Gastroesophageal sphincter (tissue), 4 donors: ENCODE data around the gene ARPC1B. TPM values are rescaled to one million over a fixed set of nuclear protein-coding genes. Genes with fewer than 3 reads are reported as not detected.

ENCODE experiments used
- ATAC-seq: fragments of 150-250 bp; one replicate; pipeline ENCODE4 v1.9.1; 2016; ENCODE audit warnings: mild to moderate bottlenecking, moderate library complexity
- H3K27ac ChIP-seq, 4 donors: fragments of 200-600 bp; sonication (generic) in 3 of 4; 1 replicate in 3 of 4; 2 replicates in 1 of 4; pipeline ENCODE4 v1.5.1; 2016 to 2019
- H3K27me3 ChIP-seq: fragments of 200-600 bp; sonication (generic); one replicate; pipeline ENCODE4 v1.5.1; 2019
- H3K36me3 ChIP-seq, 2 donors: fragments of 200-600 bp; sonication (generic); one replicate each; pipeline ENCODE4 v1.5.1; 2019; ENCODE audit warnings: control low read depth in 1 of 2
- H3K4me1 ChIP-seq, 3 donors: fragments of 200-600 bp; sonication (generic); 1 replicate in 2 of 3; 2 replicates in 1 of 3; pipeline ENCODE4 v1.5.1; 2016 to 2019; ENCODE audit warnings: control low read depth in 2 of 3
- H3K4me3 ChIP-seq, 2 donors: fragments of 200-600 bp; sonication (generic); one replicate each; pipeline ENCODE4 v1.5.1; 2019; ENCODE audit warnings: mild to moderate bottlenecking in 1 of 2, moderate library complexity in 1 of 2
- H3K9me3 ChIP-seq, 3 donors: fragments of 200-600 bp; sonication (generic); one replicate each; pipeline ENCODE4 v1.5.1; 2017 to 2019; ENCODE audit warnings: control low read depth in 2 of 3
- EP300 ChIP-seq: sonication (generic); formaldehyde crosslinking; IDR thresholded peaks from one replicate; pipeline ENCODE4 v1.6.1; 2017; ENCODE audit warnings: antibody characterized with exemption, mild to moderate bottlenecking
- POLR2A ChIP-seq, 2 donors: fragments of 450-650 bp; IDR thresholded peaks; one replicate each; pipeline ENCODE4 v1.6.1; 2017; ENCODE audit warnings: antibody characterized with exemption in 2 of 2, mild to moderate bottlenecking in 2 of 2, moderate library complexity in 1 of 2
- POLR2AphosphoS5 ChIP-seq: sonication (generic); formaldehyde crosslinking; IDR thresholded peaks from one replicate; pipeline ENCODE4 v1.6.1; 2017; ENCODE audit warnings: antibody characterized with exemption
- WGBS, 2 donors: methylation state at CpG; one replicate each; pipeline ENCODE4 v1.1.5; 2018; ENCODE audit warnings: low coverage in 1 of 2; 5-methylcytosine and 5-hydroxymethylcytosine counted together
- total RNA-seq, 4 donors: library from RNA; depleted of rRNA; stranded (reverse); fragments of >200 nt; gene quantifications; one replicate each; pipeline ENCODE4 v1.1.0, GENCODE V29; 2016
- TF ChIP-seq, protein P1 (sequence below), 4 experiments: fragments of 200-600 bp in 2 of 4; fragments of 450-650 bp in 2 of 4; sonication (generic) in 1 of 4; IDR thresholded peaks; one replicate each; pipeline ENCODE4 v1.5.1; 2017 to 2019; ENCODE audit warnings: antibody characterized with exemption in 4 of 4, mild to moderate bottlenecking in 2 of 4, moderate library complexity in 2 of 4

ARPC1B gene
- total RNA-seq, 4 donors from 2014 or later = 69.9 to 158 (median 138) TPM

DNA sequence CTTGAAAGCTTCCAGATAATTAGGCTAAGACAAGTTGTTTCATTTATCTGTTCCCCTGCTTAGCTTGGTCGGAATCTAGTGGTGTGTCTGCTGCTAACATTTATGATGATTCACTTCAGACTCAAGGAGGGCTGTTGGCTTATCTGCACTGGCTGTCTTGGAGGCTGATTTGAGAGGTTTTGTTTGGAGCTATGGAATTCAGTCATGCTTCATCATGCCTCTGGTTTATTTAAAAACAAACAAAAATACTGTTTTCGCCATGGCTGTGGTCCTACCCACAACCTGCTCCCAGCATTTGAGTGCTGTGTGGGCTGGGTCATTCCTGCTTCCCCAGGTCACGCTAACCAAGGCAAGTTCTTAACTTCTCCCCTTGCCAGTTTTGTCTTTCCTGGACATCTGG is 11.7 kb upstream of the ARPC1B start:
- no peak for ATAC-seq

DNA sequence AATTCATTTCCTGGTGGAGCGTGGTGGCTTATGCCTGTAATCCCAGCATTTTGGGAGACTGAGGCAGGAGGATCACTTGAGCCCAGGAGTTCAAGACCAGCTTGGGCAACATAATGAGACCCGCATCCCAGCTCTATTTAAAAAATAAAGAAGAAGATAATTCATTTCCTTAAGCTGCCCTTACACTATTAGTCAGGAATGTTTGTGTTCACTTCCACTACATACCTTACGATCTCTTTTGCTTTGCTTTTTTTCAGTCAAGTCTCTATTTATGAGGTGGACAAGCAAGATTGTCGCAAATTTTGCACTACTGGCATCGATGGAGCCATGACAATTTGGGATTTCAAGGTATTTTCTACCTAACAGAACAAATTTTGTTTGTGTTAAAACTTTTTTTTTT is 11.2 kb upstream of the ARPC1B start:
- H3K27ac ChIP-seq = no peak overlapping the region
- 85 to 95% methylated on average over 5 of the region's 5 CpGs for WGBS, 2 donors
- no peak overlapping the region for H3K4me3 ChIP-seq
- H3K36me3 ChIP-seq = peaks cover 0 to 94% of the 10 kb centered on the region in 2 donors
- ATAC-seq = no peak
- no peaks in the 10 kb centered on the region for H3K27me3 ChIP-seq
- H3K9me3 ChIP-seq = no peaks in the 10 kb centered on the region
- TF ChIP-seq, protein P1, sequence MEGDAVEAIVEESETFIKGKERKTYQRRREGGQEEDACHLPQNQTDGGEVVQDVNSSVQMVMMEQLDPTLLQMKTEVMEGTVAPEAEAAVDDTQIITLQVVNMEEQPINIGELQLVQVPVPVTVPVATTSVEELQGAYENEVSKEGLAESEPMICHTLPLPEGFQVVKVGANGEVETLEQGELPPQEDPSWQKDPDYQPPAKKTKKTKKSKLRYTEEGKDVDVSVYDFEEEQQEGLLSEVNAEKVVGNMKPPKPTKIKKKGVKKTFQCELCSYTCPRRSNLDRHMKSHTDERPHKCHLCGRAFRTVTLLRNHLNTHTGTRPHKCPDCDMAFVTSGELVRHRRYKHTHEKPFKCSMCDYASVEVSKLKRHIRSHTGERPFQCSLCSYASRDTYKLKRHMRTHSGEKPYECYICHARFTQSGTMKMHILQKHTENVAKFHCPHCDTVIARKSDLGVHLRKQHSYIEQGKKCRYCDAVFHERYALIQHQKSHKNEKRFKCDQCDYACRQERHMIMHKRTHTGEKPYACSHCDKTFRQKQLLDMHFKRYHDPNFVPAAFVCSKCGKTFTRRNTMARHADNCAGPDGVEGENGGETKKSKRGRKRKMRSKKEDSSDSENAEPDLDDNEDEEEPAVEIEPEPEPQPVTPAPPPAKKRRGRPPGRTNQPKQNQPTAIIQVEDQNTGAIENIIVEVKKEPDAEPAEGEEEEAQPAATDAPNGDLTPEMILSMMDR (IDR thresholded peaks at IDR 0.05) = no peak
- no peak for TF ChIP-seq POLR2A (IDR thresholded peaks at IDR 0.05)
- TF ChIP-seq POLR2AphosphoS5 = no peak
- no peaks in the 10 kb centered on the region for H3K4me1 ChIP-seq

More for the DNA sequence above, 11.7 kb upstream of the ARPC1B start:
- H3K27ac ChIP-seq = no peak overlapping the region
- 57 to 66% methylated on average over 1 to 3 of the region's 3 CpGs for WGBS, 2 donors
- H3K4me1 ChIP-seq = no peaks in the 10 kb centered on the region
- no peaks in the 10 kb centered on the region for H3K9me3 ChIP-seq
- peaks cover 0 to 98% of the 10 kb centered on the region in 2 donors for H3K36me3 ChIP-seq
- no peaks in the 10 kb centered on the region for H3K27me3 ChIP-seq
- TF ChIP-seq EP300 (no peak), POLR2A (IDR thresholded peaks at IDR 0.05) (no peak), POLR2AphosphoS5 (no peak)
- TF ChIP-seq, protein P1 (IDR thresholded peaks at IDR 0.05) = no peak
- H3K4me3 ChIP-seq = no peak overlapping the region

DNA sequence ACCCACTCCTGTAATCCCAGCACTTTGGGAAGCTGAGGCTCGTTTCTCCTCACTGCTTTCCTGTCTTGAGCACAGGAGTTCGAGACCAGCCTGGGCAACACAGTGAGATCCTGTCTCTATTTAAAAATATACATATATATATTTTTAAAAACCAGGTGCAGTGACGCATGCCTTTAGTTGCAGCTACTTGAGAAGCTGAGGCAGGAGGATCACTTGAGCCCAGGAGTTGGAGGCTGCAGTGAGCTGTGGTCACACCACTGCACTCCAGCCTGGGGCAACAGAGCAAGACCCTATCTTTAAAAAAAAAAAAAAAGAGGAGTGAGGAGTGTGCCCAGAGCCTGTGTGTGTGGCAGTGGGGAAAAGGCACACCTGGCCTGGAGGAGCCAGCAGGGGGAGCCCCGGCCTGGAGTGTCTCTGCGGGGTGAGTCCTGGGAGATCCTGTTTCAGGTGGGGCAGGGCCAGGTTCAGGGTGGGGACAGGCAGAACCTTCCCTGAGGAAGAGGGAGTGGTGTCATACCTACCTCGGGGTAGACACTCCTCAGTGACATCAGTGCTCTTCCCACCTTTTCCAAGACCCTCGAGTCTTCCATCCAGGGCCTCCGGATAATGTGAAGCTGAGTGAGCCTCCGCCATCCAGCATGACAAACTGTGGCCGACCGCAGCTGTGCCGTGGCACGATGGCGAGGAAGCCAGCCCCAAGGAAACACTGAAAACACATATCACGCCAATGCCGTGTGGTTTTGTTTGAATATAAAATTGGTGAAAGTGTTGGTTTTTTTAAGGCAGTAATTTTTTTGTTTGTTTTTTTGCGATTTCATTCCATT is 9.0 kb upstream of the ARPC1B start:
- Histone ChIP-seq H3K9me3 (no peaks in the 10 kb centered on the region), H3K27ac (no peak overlapping the region), H3K4me3 (no peak overlapping the region), H3K27me3 (no peaks in the 10 kb centered on the region), H3K36me3 (peaks cover 0 to 85% of the 10 kb centered on the region in 2 donors), H3K4me1 (no peaks in the 10 kb centered on the region)
- ATAC-seq = peak; percentile 58
- WGBS, 2 donors = 60 to 80% methylated on average over 7 to 16 of the region's 17 CpGs
- TF ChIP-seq, protein P1 (IDR thresholded peaks at IDR 0.05) = peak in 2 of 4 experiments; percentile 42 to 62
- TF ChIP-seq POLR2A (IDR thresholded peaks at IDR 0.05) = no peak

DNA sequence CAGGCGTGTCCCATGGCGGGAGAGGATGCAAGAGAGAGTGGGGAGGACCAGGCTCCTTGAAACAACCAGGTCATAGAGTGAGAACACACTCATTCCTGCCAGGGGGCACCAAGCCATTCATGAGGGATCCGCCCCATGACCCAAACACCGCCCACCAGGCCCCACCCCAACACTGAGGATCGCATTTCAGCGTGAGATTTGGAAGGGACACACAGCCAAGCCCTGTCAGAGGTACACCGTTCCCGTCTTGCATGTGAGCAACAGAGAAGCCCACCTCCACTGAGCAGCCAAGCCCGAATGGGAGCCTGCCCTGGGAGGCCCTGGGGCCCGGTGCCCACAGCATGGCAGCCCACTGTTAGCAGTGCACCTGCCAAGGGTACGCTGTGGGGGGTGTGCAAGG is 7.9 kb upstream of the ARPC1B start:
- WGBS, 2 donors = 84 to 92% methylated on average over 2 of the region's 11 CpGs
- H3K4me1 ChIP-seq = no peaks in the 10 kb centered on the region
- peaks cover 0 to 73% of the 10 kb centered on the region in 2 donors for H3K36me3 ChIP-seq
- no peaks in the 10 kb centered on the region for H3K27me3 ChIP-seq
- H3K27ac ChIP-seq = no peak overlapping the region
- no peak for TF ChIP-seq POLR2AphosphoS5
- TF ChIP-seq POLR2A (IDR thresholded peaks at IDR 0.05) = no peak
- TF ChIP-seq, protein P1 (IDR thresholded peaks at IDR 0.05) = no peak
- TF ChIP-seq EP300 = no peak
- H3K4me3 ChIP-seq = no peak overlapping the region
- ATAC-seq = no peak
- no peaks in the 10 kb centered on the region for H3K9me3 ChIP-seq

DNA sequence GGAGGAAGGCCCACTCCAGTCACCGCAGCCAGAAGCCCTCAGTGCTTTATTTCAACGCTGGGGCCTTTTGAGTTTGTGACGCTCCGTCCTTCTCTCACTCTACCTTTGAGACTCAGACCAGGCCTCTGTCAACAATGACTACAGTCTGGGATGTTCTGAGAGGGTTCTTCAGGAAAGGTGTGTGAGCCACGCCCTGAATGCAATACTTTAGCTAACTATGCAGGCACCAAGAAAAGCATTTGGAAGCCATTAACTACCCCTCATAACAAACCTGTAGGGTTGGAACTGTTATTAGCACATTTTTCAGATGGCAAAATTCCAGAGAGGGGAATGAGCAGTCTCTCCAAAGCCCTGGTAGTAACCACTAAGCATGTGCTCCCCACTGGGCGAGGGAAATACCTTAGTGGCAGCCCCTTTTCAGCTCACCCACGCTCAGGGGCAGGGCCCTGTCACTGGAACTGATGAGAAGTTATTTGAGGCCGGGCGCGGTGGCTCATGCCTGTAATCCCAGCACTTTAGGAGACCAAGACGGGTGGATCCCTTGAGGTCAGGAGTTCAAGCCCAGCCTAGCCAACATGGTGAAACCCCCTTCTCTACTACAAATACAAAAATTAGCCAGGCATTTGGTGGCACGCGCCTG is 5.7 kb upstream of the ARPC1B start:
- ATAC-seq = no peak
- TF ChIP-seq POLR2A (IDR thresholded peaks at IDR 0.05) (no peak), EP300 (no peak), POLR2AphosphoS5 (no peak)
- TF ChIP-seq, protein P1 (IDR thresholded peaks at IDR 0.05) = no peak
- Histone ChIP-seq H3K9me3 (no peaks in the 10 kb centered on the region), H3K4me1 (peaks cover 0 to 14% (median 0%) of the 10 kb centered on the region in 3 donors), H3K27me3 (no peaks in the 10 kb centered on the region), H3K36me3 (peaks cover 0 to 51% of the 10 kb centered on the region in 2 donors), H3K4me3 (no peak overlapping the region), H3K27ac (no peak overlapping the region)
- WGBS, 2 donors = 91 to 95% methylated on average over 3 to 6 of the region's 13 CpGs
